PC-9 (cell line): ENCODE data around the gene REXO5.

Experiments used
- CTCF ChIP-seq: fragments of 200-600 bp; sonication (generic); conservative IDR thresholded peaks from 2 replicates; pipeline ENCODE4 v1.6.1; 2017; ENCODE audit warnings: mixed run types, antibody characterized with exemption, mild to moderate bottlenecking, moderate library complexity
- EZH2 ChIP-seq: fragments of 200-600 bp; sonication (generic); IDR thresholded peaks from 2 replicates; pipeline ENCODE4 v1.8.0; 2017; ENCODE audit warnings: antibody characterized with exemption, low read depth

- TF ChIP-seq CTCF (no peak), EZH2 (no peak)
These were observed 17.2 kb upstream of the REXO5 start for GRCh38 chr16:20789130-20789529.
